GM20431 (cell line): ENCODE measurements around the gene ADH5.
"Not testable (repeated sequence)": the region's sequence is repeated elsewhere in the genome, so short reads cannot be mapped to it uniquely, and the experiment has no call there.

Experiments used
- in situ Hi-C: fragments of 300-500 bp; cut with MseI, MboI; formaldehyde crosslinking; loops from one replicate; pipeline ENCODE4 v1.15.0; 2020; ENCODE audit warnings: low sequenced_read_pairs; ENCODE audit not compliant: unreplicated experiment

ADH5 gene

GRCh38 chr4:99047710-99048109 is 40.9 kb downstream of the ADH5 start:
- in situ Hi-C loops, result no loop called here

DNA sequence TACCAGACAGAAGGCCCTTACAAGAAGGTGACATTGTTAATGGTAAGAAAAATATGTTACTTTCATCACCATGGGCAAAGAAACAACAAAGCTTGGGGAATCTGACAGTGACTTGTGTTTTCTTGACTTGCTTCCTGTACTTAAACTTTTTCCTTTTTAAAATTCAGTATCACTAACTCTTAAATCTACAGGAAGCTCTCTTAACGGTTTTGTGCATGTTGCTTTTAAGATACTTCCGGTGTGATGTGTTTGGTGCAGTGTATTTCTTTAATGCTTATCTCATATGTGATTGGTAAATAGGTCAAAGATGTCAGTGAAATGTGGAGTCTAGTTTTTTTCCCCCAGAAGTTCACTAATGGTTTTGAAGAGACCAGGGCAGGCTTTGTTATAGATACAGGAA is 45.2 kb downstream of the ADH5 start:
- in situ Hi-C loops, result no loop called here

DNA sequence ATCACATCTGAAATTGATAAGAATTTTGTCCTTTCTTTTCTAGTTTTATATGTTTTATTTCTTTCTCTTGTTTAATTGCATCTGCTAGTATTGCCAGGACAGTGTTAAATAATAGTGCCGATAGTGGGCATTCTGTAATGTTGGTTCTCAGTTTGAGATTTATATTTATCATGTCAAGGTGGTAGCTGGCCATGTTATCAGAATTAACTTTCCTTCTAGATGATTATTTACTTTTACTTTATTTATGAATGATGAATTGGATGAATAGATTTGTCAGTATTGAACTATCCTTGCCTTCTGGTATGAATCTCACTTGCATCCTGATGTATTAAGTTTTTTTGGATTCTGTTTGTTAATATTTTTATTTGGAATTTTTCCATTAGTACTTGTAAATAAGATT is 50.4 kb downstream of the ADH5 start:
- in situ Hi-C loops, result no loop called here

DNA sequence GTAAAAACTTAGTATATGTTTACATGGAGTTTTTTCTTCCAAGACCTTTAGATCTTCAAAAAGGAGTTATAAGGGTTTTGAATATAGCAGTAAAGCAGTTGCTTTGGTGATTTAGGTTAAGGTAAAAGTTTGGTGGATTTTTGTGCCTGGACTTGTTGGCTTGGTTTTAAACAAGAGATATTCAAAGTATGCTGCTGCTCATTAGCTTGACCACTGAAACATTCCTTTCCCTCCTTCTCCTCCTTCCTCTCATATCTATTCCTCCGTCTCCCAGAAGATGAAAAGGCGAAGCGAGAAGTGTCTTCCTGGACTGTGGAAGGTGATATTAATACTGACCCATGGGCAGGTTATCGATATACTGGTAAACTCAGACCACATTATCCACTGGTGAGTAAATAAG is 54.6 kb downstream of the ADH5 start:
- in situ Hi-C loops, result no loop called here

DNA sequence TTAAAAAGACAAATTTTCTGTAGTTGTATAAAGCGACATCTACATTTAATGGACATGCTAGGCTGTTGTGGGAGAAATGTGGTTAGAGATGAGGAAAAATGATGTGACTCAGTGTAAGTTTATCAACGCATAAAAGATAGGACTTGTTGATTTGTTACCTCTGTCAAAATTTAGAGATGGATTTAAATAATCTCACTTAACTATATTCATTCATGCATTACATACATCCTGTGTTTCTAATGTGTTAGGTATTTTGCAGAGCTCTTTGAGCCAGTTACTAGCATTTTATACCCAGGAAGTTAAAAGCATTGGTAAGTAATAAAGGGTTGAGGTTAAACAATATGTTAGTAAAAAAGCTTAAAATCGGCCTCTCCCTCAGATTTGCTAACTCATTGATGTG is 58.7 kb downstream of the ADH5 start:
- in situ Hi-C loops, result no loop called here

DNA sequence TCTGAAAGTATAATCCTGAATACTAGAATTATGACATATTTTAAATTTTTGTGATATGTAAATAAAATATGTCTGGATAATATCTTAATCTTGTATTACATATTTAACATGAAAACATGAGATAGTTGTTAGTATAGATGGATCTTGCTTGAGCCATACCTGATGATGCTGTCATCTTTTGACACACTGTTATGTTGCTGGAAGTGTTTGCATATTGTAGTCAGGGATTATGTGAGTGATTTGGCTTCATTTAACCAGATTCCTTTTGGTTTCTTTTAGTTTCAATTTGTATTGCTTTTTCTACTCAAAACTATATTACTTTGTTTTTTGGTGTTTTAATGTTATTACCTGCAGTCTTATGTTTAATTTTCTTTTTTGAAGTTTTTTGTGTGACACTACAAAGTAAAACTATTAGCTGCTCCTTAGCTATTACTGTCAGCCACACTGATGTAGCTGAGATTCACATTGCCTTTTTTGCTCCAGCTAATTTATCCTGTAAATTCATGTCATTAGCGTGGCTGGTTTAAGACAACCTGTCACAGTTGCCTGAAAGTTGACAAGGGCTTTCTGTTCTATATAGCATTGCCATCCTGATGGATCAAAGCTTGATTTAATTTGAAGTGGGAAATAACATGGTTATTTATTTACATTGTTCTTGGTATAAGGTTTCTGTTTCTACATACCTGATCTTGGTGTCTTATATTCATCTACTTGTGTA is 59.4 kb downstream of the ADH5 start:
- in situ Hi-C loops, result no loop called here

DNA sequence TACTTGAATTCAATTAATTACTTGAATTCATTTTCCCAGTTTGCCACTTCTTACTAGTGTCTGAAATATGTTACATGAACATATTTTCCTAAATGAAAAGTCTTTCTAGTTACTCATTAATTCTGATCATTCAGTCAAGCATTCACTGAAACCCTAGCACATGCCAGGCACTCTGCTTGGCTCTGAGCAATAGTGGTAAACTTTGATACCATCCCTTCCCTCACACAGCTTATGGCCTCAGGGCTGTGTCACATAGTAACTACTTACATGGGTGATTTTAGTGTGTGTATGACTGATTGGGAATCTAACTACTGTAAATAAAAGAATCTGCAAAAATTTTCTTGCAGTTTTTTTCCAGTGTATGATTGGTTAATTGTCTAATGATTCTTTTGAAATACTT is 60.4 kb downstream of the ADH5 start:
- in situ Hi-C loops, result no loop called here

DNA sequence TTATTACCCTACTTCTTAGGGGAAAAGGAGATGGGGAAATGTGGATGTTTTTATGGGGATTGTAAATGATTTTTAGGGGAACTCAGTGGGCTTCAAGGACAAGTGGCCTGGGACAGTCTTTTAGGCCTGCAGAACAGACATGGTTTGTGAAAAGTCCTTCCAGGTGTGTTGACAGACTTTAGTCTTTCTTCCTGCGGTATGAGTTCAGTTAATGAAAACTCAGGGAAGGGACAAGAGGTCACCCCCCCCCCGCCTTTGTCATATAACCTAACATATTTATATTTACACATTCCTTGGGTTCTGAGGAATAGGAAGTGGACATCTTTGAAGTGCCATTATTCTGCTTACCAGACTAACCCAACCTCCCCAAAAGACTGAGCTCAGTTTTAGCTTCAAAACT is 61.3 kb downstream of the ADH5 start:
- in situ Hi-C loops, result no loop called here

- in situ Hi-C loops, result no loop called here
Measured at GRCh38 chr4:99025506-99025905, 63.1 kb downstream of the ADH5 start.

DNA sequence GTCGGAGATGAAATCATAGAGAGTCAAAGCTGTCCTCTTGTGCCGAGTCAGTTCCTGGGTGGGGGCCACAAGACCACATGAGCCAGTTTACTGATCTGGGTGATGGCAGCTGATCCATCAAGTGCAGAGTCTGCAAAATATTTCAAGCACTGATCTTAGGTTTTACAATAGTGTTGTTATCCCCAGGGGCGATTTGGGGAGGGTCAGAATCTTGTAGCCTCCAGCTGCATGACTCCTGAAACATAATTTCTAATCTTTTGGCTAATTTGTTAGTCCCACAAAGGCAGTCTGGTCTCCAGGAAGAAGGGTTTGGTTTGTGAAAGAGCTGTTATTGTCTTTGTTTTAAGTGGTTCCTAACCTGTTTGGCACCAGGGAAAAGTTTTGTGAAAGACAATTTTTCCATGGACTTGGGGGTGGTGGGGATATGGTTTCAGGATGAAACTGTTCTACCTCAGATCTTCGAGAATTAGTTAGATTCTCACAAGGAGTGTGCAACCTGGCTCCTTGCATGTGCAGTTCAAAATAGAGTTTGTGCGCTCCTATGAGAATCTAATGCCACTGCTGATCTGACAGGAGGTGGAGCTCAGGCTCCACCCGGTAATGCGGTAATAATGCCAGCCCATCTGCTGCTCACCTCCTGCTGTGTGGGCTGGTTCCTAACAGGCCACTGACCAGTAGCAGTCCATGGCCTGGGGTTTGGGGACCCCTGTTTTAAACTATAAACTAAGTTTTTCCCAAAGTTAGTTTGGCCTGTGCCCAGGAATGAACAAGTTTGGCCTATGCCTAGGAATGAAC is 63.9 kb downstream of the ADH5 start:
- in situ Hi-C loops, result no loop called here

DNA sequence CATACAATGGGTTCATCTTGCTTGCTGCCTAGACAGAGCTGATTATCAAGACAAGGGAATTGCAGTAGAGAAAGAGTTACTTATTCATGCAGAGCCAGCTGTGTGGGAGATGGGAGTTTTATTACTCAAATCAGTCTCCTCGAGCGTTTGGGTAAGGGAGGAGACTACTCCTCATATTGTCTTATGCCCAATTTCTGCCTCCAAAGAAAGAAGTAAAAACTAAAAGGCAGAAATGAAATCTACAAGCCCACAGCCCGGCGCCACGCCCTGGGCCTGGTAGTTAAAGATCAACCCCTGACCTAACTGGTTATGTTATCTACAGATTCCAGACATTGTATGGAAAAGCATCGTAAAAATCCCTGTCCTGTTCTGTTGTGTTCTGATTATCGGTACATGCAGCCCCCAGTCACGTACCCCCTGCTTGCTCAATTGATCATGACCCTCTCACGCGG is 64.8 kb downstream of the ADH5 start:
- in situ Hi-C loops, result not testable (repeated sequence)

GRCh38 chr4:99022566-99022965 is 66.0 kb downstream of the ADH5 start:
- in situ Hi-C loops, result no loop called here

GRCh38 chr4:99021386-99021785 is 67.2 kb downstream of the ADH5 start:
- in situ Hi-C loops, result no loop called here
